ENCODE measurements around the gene OTOG. TPM values are rescaled to one million over a fixed set of nuclear protein-coding genes. Genes with fewer than 3 reads are reported as not detected.

OTOG gene
- total RNA-seq, 1 donor from 2014 or later, result not detected

DNA sequence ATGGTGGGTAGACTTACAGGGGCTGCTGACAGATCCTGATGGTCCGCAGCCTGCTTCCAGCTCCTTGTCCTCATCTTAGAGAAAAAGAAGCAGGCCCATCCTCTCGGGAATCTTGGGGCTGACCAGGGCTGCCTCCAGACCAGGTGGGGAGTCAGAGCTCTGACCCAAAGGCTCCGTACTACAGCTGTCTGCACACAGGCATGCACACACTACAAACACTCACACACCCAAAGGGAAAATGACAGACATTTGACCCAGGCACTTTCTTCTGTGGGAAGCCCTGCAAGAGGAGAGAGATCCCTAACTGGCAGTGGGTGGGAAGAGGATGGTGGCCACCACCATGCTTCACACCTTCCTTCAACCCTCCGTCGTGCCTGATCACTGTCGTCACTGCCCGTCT, 125.4 kb downstream of the OTOG start:
- H3K27ac Mint-ChIP-seq, result no peak overlapping the region
- ChIA-PET CTCF (no interaction called here), POLR2A (no interaction called here)
- DNase-seq (no peak), ATAC-seq (ENCODE audit: low read depth) (no peak)
- no peaks in the 10 kb centered on the region for H3K4me1 Mint-ChIP-seq
- TF ChIP-seq, protein P1, sequence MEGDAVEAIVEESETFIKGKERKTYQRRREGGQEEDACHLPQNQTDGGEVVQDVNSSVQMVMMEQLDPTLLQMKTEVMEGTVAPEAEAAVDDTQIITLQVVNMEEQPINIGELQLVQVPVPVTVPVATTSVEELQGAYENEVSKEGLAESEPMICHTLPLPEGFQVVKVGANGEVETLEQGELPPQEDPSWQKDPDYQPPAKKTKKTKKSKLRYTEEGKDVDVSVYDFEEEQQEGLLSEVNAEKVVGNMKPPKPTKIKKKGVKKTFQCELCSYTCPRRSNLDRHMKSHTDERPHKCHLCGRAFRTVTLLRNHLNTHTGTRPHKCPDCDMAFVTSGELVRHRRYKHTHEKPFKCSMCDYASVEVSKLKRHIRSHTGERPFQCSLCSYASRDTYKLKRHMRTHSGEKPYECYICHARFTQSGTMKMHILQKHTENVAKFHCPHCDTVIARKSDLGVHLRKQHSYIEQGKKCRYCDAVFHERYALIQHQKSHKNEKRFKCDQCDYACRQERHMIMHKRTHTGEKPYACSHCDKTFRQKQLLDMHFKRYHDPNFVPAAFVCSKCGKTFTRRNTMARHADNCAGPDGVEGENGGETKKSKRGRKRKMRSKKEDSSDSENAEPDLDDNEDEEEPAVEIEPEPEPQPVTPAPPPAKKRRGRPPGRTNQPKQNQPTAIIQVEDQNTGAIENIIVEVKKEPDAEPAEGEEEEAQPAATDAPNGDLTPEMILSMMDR (IDR thresholded peaks at IDR 0.05), result no peak
- peaks cover 21% of the 10 kb centered on the region for H3K9me3 Mint-ChIP-seq
- H3K36me3 Mint-ChIP-seq (ENCODE audit: low read depth), result no peaks in the 10 kb centered on the region
- H3K27me3 Mint-ChIP-seq, result peaks cover 25% of the 10 kb centered on the region
- intact Hi-C loops (cut with micrococcal nuclease), result no loop called here
- H3K4me3 Mint-ChIP-seq, result no peak overlapping the region

DNA sequence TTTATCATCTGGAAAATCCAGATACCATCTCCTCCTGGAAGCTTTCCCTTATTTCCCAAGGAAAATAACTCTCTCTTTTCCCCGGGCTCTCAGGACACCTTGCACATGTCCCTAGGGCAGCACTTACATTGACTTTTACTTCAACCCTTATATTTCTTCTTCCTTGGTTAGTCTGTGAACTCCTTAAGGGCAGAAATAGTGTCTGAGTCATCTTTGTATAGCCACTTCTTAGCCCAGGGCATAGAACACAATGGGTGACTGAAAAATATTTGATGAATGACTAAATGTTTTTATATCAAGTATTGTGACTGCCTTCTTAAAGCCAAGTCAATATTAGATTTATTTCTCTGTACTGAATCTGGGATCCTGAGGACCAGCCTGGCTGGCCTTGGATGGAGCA, 126.9 kb downstream of the OTOG start:
- Mint-ChIP-seq H3K27ac (no peak overlapping the region), H3K4me1 (no peaks in the 10 kb centered on the region), H3K4me3 (no peak overlapping the region), H3K27me3 (peaks cover 25% of the 10 kb centered on the region), H3K9me3 (peaks cover 21% of the 10 kb centered on the region), H3K36me3 (ENCODE audit: low read depth) (no peaks in the 10 kb centered on the region)
- POLR2A ChIA-PET, result no interaction called here
- no peak for ATAC-seq (ENCODE audit: low read depth)
- no peak for DNase-seq
- intact Hi-C loops (cut with micrococcal nuclease), result no loop called here
- CTCF ChIA-PET, result no interaction called here
- TF ChIP-seq, protein P1 (IDR thresholded peaks at IDR 0.05), result no peak

DNA sequence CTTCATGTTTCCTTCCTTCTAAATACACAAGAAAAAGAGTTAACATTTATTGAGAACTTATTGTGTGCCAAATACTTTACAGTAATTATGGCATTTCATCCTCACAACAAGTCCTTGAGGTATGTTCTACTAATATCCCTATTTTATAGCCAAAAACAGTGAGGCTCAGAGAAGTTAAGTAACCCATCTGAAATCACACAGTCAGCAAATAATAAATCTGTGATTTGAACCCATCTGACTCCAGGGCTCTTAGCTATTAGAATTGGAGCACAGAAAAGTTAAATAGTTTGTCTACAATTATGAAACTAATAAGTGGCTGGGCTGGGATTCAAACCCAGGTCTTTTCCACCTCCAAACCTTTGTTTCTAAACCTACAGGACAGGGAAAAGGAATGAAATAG, 135.8 kb downstream of the OTOG start:
- Mint-ChIP-seq H3K27me3 (peaks cover 9% of the 10 kb centered on the region), H3K4me1 (no peaks in the 10 kb centered on the region), H3K36me3 (ENCODE audit: low read depth) (no peaks in the 10 kb centered on the region), H3K27ac (no peak overlapping the region), H3K9me3 (no peaks in the 10 kb centered on the region), H3K4me3 (no peak overlapping the region)
- TF ChIP-seq, protein P1 (IDR thresholded peaks at IDR 0.05), result no peak
- no peak for DNase-seq
- POLR2A ChIA-PET, result no interaction called here
- intact Hi-C loops (cut with micrococcal nuclease), result no loop called here
- CTCF ChIA-PET, result no interaction called here
- ATAC-seq (ENCODE audit: low read depth), result no peak

DNA sequence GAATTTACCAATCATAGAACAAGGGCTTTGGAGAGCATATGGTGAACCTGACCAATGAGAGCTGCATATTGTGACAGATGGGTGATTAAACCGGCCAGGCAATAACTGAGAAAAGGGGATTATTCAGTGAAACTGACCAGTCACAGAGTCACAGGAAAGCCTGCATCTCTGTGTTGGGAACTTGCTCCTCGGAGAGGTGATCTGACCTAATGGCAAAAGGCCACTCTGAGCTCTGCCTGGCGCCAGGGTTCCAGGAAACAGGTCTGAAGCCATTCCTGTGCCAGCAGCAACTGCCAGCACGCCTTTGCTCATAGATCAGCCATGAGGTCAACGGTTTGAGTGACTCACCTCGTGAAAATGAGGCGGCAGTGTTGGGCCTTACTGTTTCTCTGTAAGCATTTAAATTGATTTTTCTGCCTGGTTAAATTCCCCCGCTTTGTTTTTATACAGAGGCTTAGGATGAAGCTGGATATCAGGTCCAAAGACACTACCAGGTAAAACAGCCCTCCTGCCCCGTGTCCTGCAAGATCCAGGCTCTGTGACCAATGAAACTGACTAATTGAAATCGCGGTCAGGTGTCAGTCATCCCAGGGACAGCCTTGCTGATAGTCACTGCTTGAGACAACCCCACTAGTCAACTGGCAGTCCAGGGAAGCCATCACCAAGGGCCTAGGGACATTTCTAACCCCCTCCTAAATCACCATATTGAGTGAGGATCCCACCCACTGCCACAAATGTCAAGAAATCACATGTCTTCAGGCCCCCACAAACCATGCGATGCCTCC, 136.5 kb downstream of the OTOG start:
- H3K4me1 Mint-ChIP-seq, result no peaks in the 10 kb centered on the region
- H3K27me3 Mint-ChIP-seq, result peaks cover 9% of the 10 kb centered on the region
- ChIA-PET CTCF (no interaction called here), POLR2A (no interaction called here)
- TF ChIP-seq, protein P1 (IDR thresholded peaks at IDR 0.05), result no peak
- no peak overlapping the region for H3K4me3 Mint-ChIP-seq
- DNase-seq (no peak), ATAC-seq (ENCODE audit: low read depth) (no peak)
- intact Hi-C loops (cut with micrococcal nuclease), result no loop called here
- no peaks in the 10 kb centered on the region for H3K36me3 Mint-ChIP-seq (ENCODE audit: low read depth)
- H3K27ac Mint-ChIP-seq, result no peak overlapping the region
- H3K9me3 Mint-ChIP-seq, result no peaks in the 10 kb centered on the region

DNA sequence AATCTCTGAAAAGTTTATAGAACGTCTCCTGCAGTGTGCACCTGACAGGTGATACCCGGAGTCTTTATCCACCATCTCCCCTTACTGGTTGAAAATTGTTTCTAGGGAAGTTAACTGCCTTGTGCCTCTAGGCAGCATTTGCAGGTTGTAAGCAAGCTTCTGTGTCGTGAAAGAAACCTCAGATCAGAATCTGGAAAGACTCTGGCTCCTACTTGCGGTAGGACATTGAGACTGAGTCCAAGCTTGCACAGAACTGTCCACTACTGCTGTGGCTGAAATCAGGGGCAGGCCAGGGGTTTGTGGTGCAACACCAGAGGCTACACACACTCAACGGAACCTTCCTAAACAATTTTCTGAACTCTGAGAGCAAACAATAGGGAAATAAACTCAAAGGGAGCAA, 137.5 kb downstream of the OTOG start:
- Mint-ChIP-seq H3K4me3 (no peak overlapping the region), H3K27me3 (peaks cover 9% of the 10 kb centered on the region), H3K36me3 (ENCODE audit: low read depth) (no peaks in the 10 kb centered on the region), H3K4me1 (no peaks in the 10 kb centered on the region), H3K27ac (no peak overlapping the region), H3K9me3 (no peaks in the 10 kb centered on the region)
- POLR2A ChIA-PET, result no interaction called here
- TF ChIP-seq, protein P1 (IDR thresholded peaks at IDR 0.05), result no peak
- DNase-seq (no peak), ATAC-seq (ENCODE audit: low read depth) (no peak)
- intact Hi-C loops (cut with micrococcal nuclease), result no loop called here
- CTCF ChIA-PET, result no interaction called here

Data from activated B cell treated with CpG ODN at 0.5 μM for 24 hours (primary cell).